ENCODE measurements around the gene CARD10. TPM values are rescaled to one million over a fixed set of nuclear protein-coding genes. Genes with fewer than 3 reads are reported as not detected.

The CARD10 gene
- total RNA-seq, 1 experiment from 2014 or later = 63.9 TPM

- DNase-seq = no peak
- no peaks in the 10 kb centered on the region for H3K27me3 ChIP-seq (ENCODE audit: insufficient read depth, low read depth)
- H3K4me1 ChIP-seq (replicated peaks; ENCODE audit: insufficient read depth) = peaks cover 43% of the 10 kb centered on the region
- ChIA-PET CTCF (no interaction called here), POLR2A (ENCODE audit: unreplicated experiment) (interaction anchor here (0.6 kb wide), 1 partner anchor 499 kb away, joined by 11 read pairs; no protein-coding TSS in a partner anchor)
- H3K4me3 ChIP-seq = no peak overlapping the region
- H3F3A ChIP-seq (ENCODE audit: insufficient read depth, low read depth) = peaks cover 50% of the 10 kb centered on the region
- H3K36me3 ChIP-seq (ENCODE audit: low read depth) = peaks cover 9% of the 10 kb centered on the region; the same call in 1 of the 2 replicates
- no peak overlapping the region for H2AFZ ChIP-seq
- no TSS peak for BruUV-seq (replicated peaks)
- no peak overlapping the region for H3K27ac ChIP-seq
- no peaks in the 10 kb centered on the region for H3K79me2 ChIP-seq (ENCODE audit: low read depth)
- no peak overlapping the region for H3K4me2 ChIP-seq
- intact Hi-C loops (cut with micrococcal nuclease; ENCODE audit: unreplicated experiment) = no loop called here
- H3K9me2 ChIP-seq (ENCODE audit: insufficient read depth) = no peaks in the 10 kb centered on the region
- no peaks in the 10 kb centered on the region for H4K20me1 ChIP-seq (ENCODE audit: insufficient read depth)
- TF ChIP-seq EZH2 (IDR thresholded peaks at IDR 0.05; ENCODE audit: low read depth) = no peak
- H3K9me3 ChIP-seq (ENCODE audit: insufficient read depth, low read depth) = no peaks in the 10 kb centered on the region
These were observed 18.2 kb downstream of the CARD10 start for GRCh38 chr22:37500745-37501609.

GRCh38 chr22:37499789-37500540, 19.2 kb downstream of the CARD10 start:
- no peak overlapping the region for H2AFZ ChIP-seq
- H3K79me2 ChIP-seq (ENCODE audit: low read depth) = no peaks in the 10 kb centered on the region
- no peaks in the 10 kb centered on the region for H4K20me1 ChIP-seq (ENCODE audit: insufficient read depth)
- no TSS peak for BruUV-seq (replicated peaks)
- H3K4me3 ChIP-seq = no peak overlapping the region
- TF ChIP-seq, protein P1, sequence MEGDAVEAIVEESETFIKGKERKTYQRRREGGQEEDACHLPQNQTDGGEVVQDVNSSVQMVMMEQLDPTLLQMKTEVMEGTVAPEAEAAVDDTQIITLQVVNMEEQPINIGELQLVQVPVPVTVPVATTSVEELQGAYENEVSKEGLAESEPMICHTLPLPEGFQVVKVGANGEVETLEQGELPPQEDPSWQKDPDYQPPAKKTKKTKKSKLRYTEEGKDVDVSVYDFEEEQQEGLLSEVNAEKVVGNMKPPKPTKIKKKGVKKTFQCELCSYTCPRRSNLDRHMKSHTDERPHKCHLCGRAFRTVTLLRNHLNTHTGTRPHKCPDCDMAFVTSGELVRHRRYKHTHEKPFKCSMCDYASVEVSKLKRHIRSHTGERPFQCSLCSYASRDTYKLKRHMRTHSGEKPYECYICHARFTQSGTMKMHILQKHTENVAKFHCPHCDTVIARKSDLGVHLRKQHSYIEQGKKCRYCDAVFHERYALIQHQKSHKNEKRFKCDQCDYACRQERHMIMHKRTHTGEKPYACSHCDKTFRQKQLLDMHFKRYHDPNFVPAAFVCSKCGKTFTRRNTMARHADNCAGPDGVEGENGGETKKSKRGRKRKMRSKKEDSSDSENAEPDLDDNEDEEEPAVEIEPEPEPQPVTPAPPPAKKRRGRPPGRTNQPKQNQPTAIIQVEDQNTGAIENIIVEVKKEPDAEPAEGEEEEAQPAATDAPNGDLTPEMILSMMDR (conservative IDR thresholded peaks at IDR 0.05) = no peak
- TF ChIP-seq EZH2 (IDR thresholded peaks at IDR 0.05; ENCODE audit: low read depth) = no peak
- peaks cover 43% of the 10 kb centered on the region for H3K4me1 ChIP-seq (replicated peaks; ENCODE audit: insufficient read depth)
- ChIA-PET POLR2A (ENCODE audit: unreplicated experiment) (interaction anchor here (0.6 kb wide), 1 partner anchor 500 kb away, joined by 11 read pairs; no protein-coding TSS in a partner anchor), CTCF (no interaction called here)
- 0 out of 2 replicates have a peak, but pooled peaks cover 6% of the 10 kb centered on the region for H3K36me3 ChIP-seq (ENCODE audit: low read depth)
- no peaks in the 10 kb centered on the region for H3K27me3 ChIP-seq (ENCODE audit: insufficient read depth, low read depth)
- no peak for DNase-seq
- no peak overlapping the region for H3K4me2 ChIP-seq
- intact Hi-C loops (cut with micrococcal nuclease; ENCODE audit: unreplicated experiment) = no loop called here
- no peaks in the 10 kb centered on the region for H3K9me3 ChIP-seq (ENCODE audit: insufficient read depth, low read depth)
- no peaks in the 10 kb centered on the region for H3K9me2 ChIP-seq (ENCODE audit: insufficient read depth)
- peaks cover 50% of the 10 kb centered on the region for H3F3A ChIP-seq (ENCODE audit: insufficient read depth, low read depth)
- H3K27ac ChIP-seq = no peak overlapping the region

GRCh38 chr22:37499027-37499707, 20.0 kb downstream of the CARD10 start:
- Histone ChIP-seq H3F3A (ENCODE audit: insufficient read depth, low read depth) (peaks cover 43% of the 10 kb centered on the region), H3K9me2 (ENCODE audit: insufficient read depth) (no peaks in the 10 kb centered on the region), H4K20me1 (ENCODE audit: insufficient read depth) (no peaks in the 10 kb centered on the region), H3K4me3 (no peak overlapping the region), H3K79me2 (ENCODE audit: low read depth) (no peaks in the 10 kb centered on the region), H2AFZ (no peak overlapping the region), H3K9me3 (ENCODE audit: insufficient read depth, low read depth) (no peaks in the 10 kb centered on the region), H3K4me2 (no peak overlapping the region), H3K4me1 (replicated peaks; ENCODE audit: insufficient read depth) (peaks cover 36% of the 10 kb centered on the region), H3K27ac (no peak overlapping the region), H3K27me3 (ENCODE audit: insufficient read depth, low read depth) (no peaks in the 10 kb centered on the region), H3K36me3 (ENCODE audit: low read depth) (no peaks in the 10 kb centered on the region)
- TF ChIP-seq, protein P1 (conservative IDR thresholded peaks at IDR 0.05) = no peak
- no peak for TF ChIP-seq EZH2 (IDR thresholded peaks at IDR 0.05; ENCODE audit: low read depth)
- no peak for DNase-seq
- POLR2A ChIA-PET (ENCODE audit: unreplicated experiment) = no interaction called here
- CTCF ChIA-PET = no interaction called here
- no TSS peak for BruUV-seq (replicated peaks)
- intact Hi-C loops (cut with micrococcal nuclease; ENCODE audit: unreplicated experiment) = no loop called here
